Measurements from ENCODE around the gene L2HGDH.
A peak's percentile ranks its signal among the peaks of the same experiment; 100 is the strongest.

Gene L2HGDH

GRCh38 chr14:50242096-50242495 is 69.9 kb downstream of the L2HGDH start:
- TF ChIP-seq CTCF (IDR thresholded peaks at IDR 0.05; ENCODE audit: extremely low read depth, missing control alignments) = no peak
- no peak for DNase-seq (ENCODE audit: low spot score)

GRCh38 chr14:50237427-50237826 is 74.6 kb downstream of the L2HGDH start:
- TF ChIP-seq CTCF (IDR thresholded peaks at IDR 0.05; ENCODE audit: extremely low read depth, missing control alignments) = no peak
- DNase-seq (ENCODE audit: low spot score) = no peak

GRCh38 chr14:50233951-50234250 is 78.1 kb downstream of the L2HGDH start:
- TF ChIP-seq CTCF (IDR thresholded peaks at IDR 0.05; ENCODE audit: extremely low read depth, missing control alignments) = no peak

GRCh38 chr14:50233166-50233950 is 78.7 kb downstream of the L2HGDH start:
- DNase-seq (ENCODE audit: low spot score) = no peak
- no peak for TF ChIP-seq CTCF (IDR thresholded peaks at IDR 0.05; ENCODE audit: extremely low read depth, missing control alignments)

More at GRCh38 chr14:50233951-50234250, 78.1 kb downstream of the L2HGDH start:
- no peak for DNase-seq (ENCODE audit: low spot score)

- TF ChIP-seq CTCF (IDR thresholded peaks at IDR 0.05; ENCODE audit: extremely low read depth, missing control alignments) = no peak
- DNase-seq (ENCODE audit: low spot score) = no peak
These were observed 79.8 kb downstream of the L2HGDH start for GRCh38 chr14:50232276-50232642.

- peak; percentile 93 for DNase-seq (ENCODE audit: low spot score)
- no peak for TF ChIP-seq CTCF (IDR thresholded peaks at IDR 0.05; ENCODE audit: extremely low read depth, missing control alignments)
These were observed 80.4 kb downstream of the L2HGDH start, which contains the start of gene SOS2 for GRCh38 chr14:50231475-50232275. Gene SOS2, minus strand, starts transcription at chr14:50231578. Its CDS starts 295 bp downstream, at chr14:50231283.
